Colonic mucosa (tissue), 4 donors: ENCODE measurements around the gene SERINC2. TPM values are rescaled to one million over a fixed set of nuclear protein-coding genes. Genes with fewer than 3 reads are reported as not detected.

Source experiments
- DNase-seq: peaks from one replicate; pipeline ENCODE4 v3.0.0-alpha.2; 2020
- H3K27ac ChIP-seq: fragments of 200-600 bp; one replicate; pipeline ENCODE4 v1.8.0; 2021
- H3K27me3 ChIP-seq: fragments of 200-600 bp; one replicate; pipeline ENCODE4 v1.8.0; 2021
- H3K36me3 ChIP-seq: fragments of 200-600 bp; one replicate; pipeline ENCODE4 v1.8.0; 2021
- H3K4me1 ChIP-seq: fragments of 200-600 bp; one replicate; pipeline ENCODE4 v1.8.0; 2021; ENCODE audit warnings: mild to moderate bottlenecking
- H3K4me3 ChIP-seq: fragments of 200-600 bp; one replicate; pipeline ENCODE4 v1.8.0; 2021
- H3K9ac ChIP-seq, 2 donors: one replicate each; pipeline ENCODE4 v1.7.0; 2013; ENCODE audit warnings: control low read depth in 2 of 2, low read depth in 2 of 2, low read length in 2 of 2
- H3K9me3 ChIP-seq: fragments of 200-600 bp; one replicate; pipeline ENCODE4 v1.8.0; 2021
- CTCF ChIP-seq: fragments of 200-600 bp; IDR thresholded peaks from one replicate; pipeline ENCODE4 v1.8.0; 2022; ENCODE audit warnings: antibody characterized with exemption, mild to moderate bottlenecking
- intact Hi-C: fragments of 100-400 bp; cut with DNase I; formaldehyde crosslinking; loops from one replicate; pipeline ENCODE4 v1.14.1; 2022
- total RNA-seq, 2 donors: library from RNA; stranded (reverse); fragmentation: NEBNext Ultra II Directional in 1 of 2; extraction: Animal tissue kit (Norgen Biotek cat#: 25700) in 1 of 2; gene quantifications; one replicate each; pipeline ENCODE4 v1.2.1, GENCODE V29; 2021
- donor health status: healthy.
- donor health status: DM: no; HTN: no; CAD: no.
- donor health status: DM: no; HTN: no; CAD: no.

SERINC2 gene
- total RNA-seq, 2 donors from 2014 or later = 203 to 212 TPM

- Histone ChIP-seq H3K36me3 (no peaks in the 10 kb centered on the region), H3K9me3 (no peaks in the 10 kb centered on the region), H3K27ac (peak overlapping the region; percentile 55), H3K27me3 (no peaks in the 10 kb centered on the region), H3K4me3 (no peak overlapping the region), H3K4me1 (no peaks in the 10 kb centered on the region), H3K9ac (peak overlapping the region in 1 of 2 donors; percentile 51)
- intact Hi-C loops = loop anchor here (2.0 to 10.0 kb wide), 3 partner anchors 28 to 240 kb away; partner anchors contain the start of genes SNRNP40 and ZCCHC17
- peak; percentile 89 for TF ChIP-seq CTCF
- DNase-seq = peak; percentile 84
These were observed 9.7 kb downstream of the SERINC2 start for GRCh38 chr1:31422505-31423319.

GRCh38 chr1:31423418-31423947, 10.5 kb downstream of the SERINC2 start:
- Histone ChIP-seq H3K27ac (no peak overlapping the region), H3K4me1 (no peaks in the 10 kb centered on the region), H3K36me3 (no peaks in the 10 kb centered on the region), H3K4me3 (no peak overlapping the region), H3K9ac (no peak overlapping the region), H3K27me3 (no peaks in the 10 kb centered on the region), H3K9me3 (no peaks in the 10 kb centered on the region)
- no peak for DNase-seq
- TF ChIP-seq CTCF = no peak
- intact Hi-C loops = loop anchor here (2.0 to 10.0 kb wide), 3 partner anchors 29 to 241 kb away; partner anchors contain the start of genes SNRNP40 and ZCCHC17

- no peaks in the 10 kb centered on the region for H3K4me1 ChIP-seq
- H3K9me3 ChIP-seq = no peaks in the 10 kb centered on the region
- no peak for DNase-seq
- H3K27me3 ChIP-seq = no peaks in the 10 kb centered on the region
- no peaks in the 10 kb centered on the region for H3K36me3 ChIP-seq
- no peak overlapping the region for H3K4me3 ChIP-seq
- intact Hi-C loops = loop anchor here (5.0 to 10.0 kb wide), 2 partner anchors 130 to 242 kb away; partner anchors contain the start of genes SNRNP40 and ZCCHC17
- TF ChIP-seq CTCF = no peak
- H3K27ac ChIP-seq = no peak overlapping the region
- H3K9ac ChIP-seq = no peak overlapping the region
These were observed 11.6 kb downstream of the SERINC2 start for GRCh38 chr1:31424568-31424967.

- Histone ChIP-seq H3K4me1 (no peaks in the 10 kb centered on the region), H3K9ac (peak overlapping the region; percentile 9 to 42), H3K4me3 (no peak overlapping the region), H3K9me3 (no peaks in the 10 kb centered on the region), H3K36me3 (no peaks in the 10 kb centered on the region), H3K27ac (no peak overlapping the region), H3K27me3 (no peaks in the 10 kb centered on the region)
- no peak for DNase-seq
- intact Hi-C loops = loop anchor here (10.0 kb wide), 1 partner anchor 131 kb away; the partner anchor contains the start of genes SNRNP40 and ZCCHC17
- no peak for TF ChIP-seq CTCF
These were observed 12.5 kb downstream of the SERINC2 start for GRCh38 chr1:31425301-31426081.

- H3K9me3 ChIP-seq = no peaks in the 10 kb centered on the region
- H3K27ac ChIP-seq = no peak overlapping the region
- peak; percentile 40 for DNase-seq
- H3K27me3 ChIP-seq = no peaks in the 10 kb centered on the region
- H3K36me3 ChIP-seq = no peaks in the 10 kb centered on the region
- no peak for TF ChIP-seq CTCF
- H3K9ac ChIP-seq = peak overlapping the region in 1 of 2 donors; percentile 42
- H3K4me3 ChIP-seq = no peak overlapping the region
- intact Hi-C loops = loop anchor here (10.0 kb wide), 1 partner anchor 132 kb away; the partner anchor contains the start of genes SNRNP40 and ZCCHC17
- H3K4me1 ChIP-seq = no peaks in the 10 kb centered on the region
These were observed 13.4 kb downstream of the SERINC2 start for GRCh38 chr1:31426249-31426922.
